Activated naive CD4-positive, alpha-beta T cell treated with anti-CD3 and anti-CD28 coated beads for 36 hours (primary cell): ENCODE data around the gene CMTM7. TPM values are rescaled to one million over a fixed set of nuclear protein-coding genes. Genes with fewer than 3 reads are reported as not detected.

Experiments
- CTCF ChIA-PET: fragments of 350-600 bp; sonication (Branson Sonifier 250); formaldehyde crosslinking; loops from one replicate; lab custom pipeline; 2021; ENCODE audit warnings: antibody characterized with exemption; lab: Charles Lee
- DNase-seq: peaks from one replicate; pipeline ENCODE4 v3.0.0-alpha.2; 2020
- H3K27ac Mint-ChIP-seq: one replicate; pipeline ENCODE4 v1.8.0; 2021; ENCODE audit warnings: mild to moderate bottlenecking, mixed read lengths
- H3K27me3 Mint-ChIP-seq: one replicate; pipeline ENCODE4 v1.8.0; 2021; ENCODE audit warnings: low read depth, mixed read lengths
- H3K36me3 Mint-ChIP-seq: one replicate; pipeline ENCODE4 v1.8.0; 2021; ENCODE audit warnings: low read depth, mixed read lengths
- H3K4me1 Mint-ChIP-seq: one replicate; pipeline ENCODE4 v1.8.0; 2021; ENCODE audit warnings: low read depth, mixed read lengths
- H3K4me3 Mint-ChIP-seq: one replicate; pipeline ENCODE4 v1.8.0; 2021; ENCODE audit warnings: mild to moderate bottlenecking, moderate library complexity, mixed read lengths
- H3K9me3 Mint-ChIP-seq: one replicate; pipeline ENCODE4 v1.8.0; 2021; ENCODE audit warnings: mixed read lengths
- intact Hi-C: fragments of 100-400 bp; cut with micrococcal nuclease; formaldehyde crosslinking; loops from one replicate; pipeline ENCODE4 v1.15.1; 2023
- total RNA-seq, 2 experiments: library from RNA; stranded (reverse); gene quantifications; one replicate each; pipeline ENCODE4 v1.2.3, GENCODE V29; 2021

CMTM7 gene
- total RNA-seq, 2 experiments from 2014 or later = 59.1 to 60.2 TPM

- no peaks in the 10 kb centered on the region for H3K9me3 Mint-ChIP-seq
- H3K27ac Mint-ChIP-seq = no peak overlapping the region
- peaks cover 13% of the 10 kb centered on the region for H3K4me1 Mint-ChIP-seq
- intact Hi-C loops = no loop called here
- no peaks in the 10 kb centered on the region for H3K27me3 Mint-ChIP-seq
- H3K36me3 Mint-ChIP-seq = peaks cover 24% of the 10 kb centered on the region
- no peak for DNase-seq
- H3K4me3 Mint-ChIP-seq = no peak overlapping the region
- CTCF ChIA-PET = interaction anchor here (0.6 to 1.8 kb wide), 3 partner anchors 21 to 115 kb away, joined by 3 to 5 read pairs (median 3); no protein-coding TSS in a partner anchor
Observed at GRCh38 chr3:32488474-32489008, 96.9 kb downstream of the CMTM7 start.

- Mint-ChIP-seq H3K27me3 (no peaks in the 10 kb centered on the region), H3K4me3 (no peak overlapping the region), H3K4me1 (peaks cover 13% of the 10 kb centered on the region), H3K27ac (no peak overlapping the region), H3K9me3 (no peaks in the 10 kb centered on the region), H3K36me3 (peaks cover 12% of the 10 kb centered on the region)
- CTCF ChIA-PET = interaction anchor here (0.6 to 1.3 kb wide), 4 partner anchors 8 to 117 kb away, joined by 3 to 6 read pairs (median 5); no protein-coding TSS in a partner anchor
- DNase-seq = no peak
- intact Hi-C loops = no loop called here
Observed at GRCh38 chr3:32492684-32493436, 101.2 kb downstream of the CMTM7 start.

GRCh38 chr3:32493437-32494414, 102.1 kb downstream of the CMTM7 start:
- intact Hi-C loops = no loop called here
- DNase-seq = no peak

GRCh38 chr3:32495085-32495484, 103.4 kb downstream of the CMTM7 start:
- Mint-ChIP-seq H3K4me1 (peaks cover 21% of the 10 kb centered on the region), H3K27ac (no peak overlapping the region), H3K36me3 (peaks cover 11% of the 10 kb centered on the region), H3K4me3 (no peak overlapping the region), H3K27me3 (no peaks in the 10 kb centered on the region), H3K9me3 (no peaks in the 10 kb centered on the region)
- intact Hi-C loops = no loop called here
- DNase-seq = no peak
- CTCF ChIA-PET = interaction anchor here (0.7 kb wide), 1 partner anchor 73 kb away, joined by 5 read pairs; no protein-coding TSS in a partner anchor

More at GRCh38 chr3:32493437-32494414, 102.1 kb downstream of the CMTM7 start:
- Mint-ChIP-seq H3K27ac (no peak overlapping the region), H3K9me3 (no peaks in the 10 kb centered on the region), H3K4me3 (no peak overlapping the region), H3K27me3 (no peaks in the 10 kb centered on the region), H3K36me3 (peaks cover 10% of the 10 kb centered on the region), H3K4me1 (peaks cover 15% of the 10 kb centered on the region)
- CTCF ChIA-PET = interaction anchor here (0.6 to 1.3 kb wide), 2 partner anchors 23 to 26 kb away, joined by 3 to 6 read pairs; no protein-coding TSS in a partner anchor

- no peaks in the 10 kb centered on the region for H3K9me3 Mint-ChIP-seq
- no peak overlapping the region for H3K4me3 Mint-ChIP-seq
Observed at GRCh38 chr3:32495609-32496008, 104.0 kb downstream of the CMTM7 start.

GRCh38 chr3:32498252-32498651, 106.6 kb downstream of the CMTM7 start:
- Mint-ChIP-seq H3K4me3 (no peak overlapping the region), H3K27ac (no peak overlapping the region)
- CTCF ChIA-PET = interaction anchor here (1.0 to 1.6 kb wide), 4 partner anchors 11 to 773 kb away, joined by 3 to 4 read pairs (median 3); no protein-coding TSS in a partner anchor

More at GRCh38 chr3:32495609-32496008, 104.0 kb downstream of the CMTM7 start:
- Mint-ChIP-seq H3K36me3 (peaks cover 11% of the 10 kb centered on the region), H3K4me1 (peaks cover 26% of the 10 kb centered on the region), H3K27me3 (no peaks in the 10 kb centered on the region), H3K27ac (no peak overlapping the region)
- CTCF ChIA-PET = interaction anchor here (0.7 to 1.4 kb wide), 4 partner anchors 28 to 197 kb away, joined by 3 to 5 read pairs (median 4); no protein-coding TSS in a partner anchor
- no peak for DNase-seq
- intact Hi-C loops = loop anchor here (2.0 kb wide), 1 partner anchor 13 kb away; no protein-coding TSS in a partner anchor

GRCh38 chr3:32498992-32499391, 107.3 kb downstream of the CMTM7 start:
- intact Hi-C loops = no loop called here
- no peaks in the 10 kb centered on the region for H3K27me3 Mint-ChIP-seq
- CTCF ChIA-PET = interaction anchor here (1.0 to 1.6 kb wide), 3 partner anchors 8 to 203 kb away, joined by 3 to 7 read pairs (median 4); no protein-coding TSS in a partner anchor
- DNase-seq = no peak
- no peak overlapping the region for H3K4me3 Mint-ChIP-seq
- peaks cover 9% of the 10 kb centered on the region for H3K36me3 Mint-ChIP-seq
- no peak overlapping the region for H3K27ac Mint-ChIP-seq
- H3K9me3 Mint-ChIP-seq = no peaks in the 10 kb centered on the region
- peaks cover 38% of the 10 kb centered on the region for H3K4me1 Mint-ChIP-seq

More at GRCh38 chr3:32498252-32498651, 106.6 kb downstream of the CMTM7 start:
- peaks cover 9% of the 10 kb centered on the region for H3K36me3 Mint-ChIP-seq
- DNase-seq = no peak
- H3K9me3 Mint-ChIP-seq = no peaks in the 10 kb centered on the region
- H3K27me3 Mint-ChIP-seq = no peaks in the 10 kb centered on the region
- intact Hi-C loops = no loop called here
- H3K4me1 Mint-ChIP-seq = peaks cover 38% of the 10 kb centered on the region

GRCh38 chr3:32499585-32499984, 107.9 kb downstream of the CMTM7 start:
- peaks cover 38% of the 10 kb centered on the region for H3K4me1 Mint-ChIP-seq
- CTCF ChIA-PET = interaction anchor here (0.6 to 1.3 kb wide), 2 partner anchors 9 to 152 kb away, joined by 4 to 7 read pairs; no protein-coding TSS in a partner anchor
- H3K27ac Mint-ChIP-seq = no peak overlapping the region
- H3K9me3 Mint-ChIP-seq = no peaks in the 10 kb centered on the region
- no peak overlapping the region for H3K4me3 Mint-ChIP-seq
- H3K36me3 Mint-ChIP-seq = peaks cover 9% of the 10 kb centered on the region
- H3K27me3 Mint-ChIP-seq = no peaks in the 10 kb centered on the region
- no peak for DNase-seq
- intact Hi-C loops = no loop called here

GRCh38 chr3:32500231-32500630, 108.6 kb downstream of the CMTM7 start:
- H3K9me3 Mint-ChIP-seq = no peaks in the 10 kb centered on the region
- no peak overlapping the region for H3K4me3 Mint-ChIP-seq
- no peak for DNase-seq
- H3K27ac Mint-ChIP-seq = no peak overlapping the region
- CTCF ChIA-PET = interaction anchor here (1.3 kb wide), 1 partner anchor 10 kb away, joined by 7 read pairs; no protein-coding TSS in a partner anchor
- H3K27me3 Mint-ChIP-seq = no peaks in the 10 kb centered on the region
- H3K36me3 Mint-ChIP-seq = peaks cover 9% of the 10 kb centered on the region
- intact Hi-C loops = loop anchor here (5.0 kb wide), 1 partner anchor 393 kb away; the partner anchor contains the start of gene GPD1L
- peaks cover 38% of the 10 kb centered on the region for H3K4me1 Mint-ChIP-seq

- CTCF ChIA-PET = interaction anchor here (0.6 to 1.8 kb wide), 4 partner anchors 9 to 254 kb away, joined by 3 to 7 read pairs (median 4); no protein-coding TSS in a partner anchor
- peaks cover 35% of the 10 kb centered on the region for H3K4me1 Mint-ChIP-seq
- DNase-seq = no peak
- intact Hi-C loops = loop anchor here (5.0 kb wide), 1 partner anchor 394 kb away; the partner anchor contains the start of gene GPD1L
- H3K27me3 Mint-ChIP-seq = no peaks in the 10 kb centered on the region
- H3K9me3 Mint-ChIP-seq = no peaks in the 10 kb centered on the region
- no peak overlapping the region for H3K27ac Mint-ChIP-seq
- H3K4me3 Mint-ChIP-seq = peak overlapping the region; percentile 97
- peaks cover 6% of the 10 kb centered on the region for H3K36me3 Mint-ChIP-seq
Observed at GRCh38 chr3:32500880-32501782, 109.5 kb downstream of the CMTM7 start.
